ENCODE measurements around the gene ESRRB.

ESRRB gene

DNA sequence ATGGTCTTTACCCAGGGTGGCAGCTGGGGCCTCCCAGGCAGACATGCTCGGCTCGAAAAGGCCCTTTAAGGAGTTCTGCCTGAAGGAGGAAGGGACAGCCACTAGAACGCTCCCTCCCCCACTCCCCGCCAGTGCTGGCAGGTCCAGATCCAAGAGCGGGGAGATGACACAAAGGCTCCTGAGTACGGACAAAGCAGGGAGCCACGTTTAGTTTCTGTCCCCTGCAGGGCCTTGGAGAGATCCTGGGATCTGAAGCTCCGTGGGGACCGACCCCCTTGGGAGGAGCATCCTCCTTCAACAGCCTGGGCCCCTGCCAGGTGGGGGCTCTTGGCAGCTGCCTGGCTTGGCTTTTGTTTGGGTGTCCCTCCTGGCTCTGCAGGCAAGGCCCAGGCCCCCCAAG lies 89.7 kb downstream of the ESRRB start:
- no peak overlapping the region for H3K9ac ChIP-seq (ENCODE audit: low read depth in 1 of 2, low read length in 2 of 2)
- no peak overlapping the region for H3K27ac ChIP-seq (ENCODE audit: low read depth in 2 of 2, low read length in 2 of 2)
- no peaks in the 10 kb centered on the region for H3K4me1 ChIP-seq (ENCODE audit: control insufficient read depth in 2 of 2, insufficient read depth in 2 of 2, low read length in 2 of 2)
- no peak overlapping the region for H3K4me3 ChIP-seq (ENCODE audit: low read length in 2 of 2)
- no peaks in the 10 kb centered on the region for H3K36me3 ChIP-seq (ENCODE audit: control insufficient read depth in 2 of 2, insufficient read depth in 2 of 2, low read length in 2 of 2)
- H3K9me3 ChIP-seq (ENCODE audit: control insufficient read depth in 2 of 2, low read length in 2 of 2) = no peaks in the 10 kb centered on the region
- no peaks in the 10 kb centered on the region for H3K27me3 ChIP-seq (ENCODE audit: control insufficient read depth in 2 of 2, insufficient read depth in 2 of 2, low read length in 2 of 2)

DNA sequence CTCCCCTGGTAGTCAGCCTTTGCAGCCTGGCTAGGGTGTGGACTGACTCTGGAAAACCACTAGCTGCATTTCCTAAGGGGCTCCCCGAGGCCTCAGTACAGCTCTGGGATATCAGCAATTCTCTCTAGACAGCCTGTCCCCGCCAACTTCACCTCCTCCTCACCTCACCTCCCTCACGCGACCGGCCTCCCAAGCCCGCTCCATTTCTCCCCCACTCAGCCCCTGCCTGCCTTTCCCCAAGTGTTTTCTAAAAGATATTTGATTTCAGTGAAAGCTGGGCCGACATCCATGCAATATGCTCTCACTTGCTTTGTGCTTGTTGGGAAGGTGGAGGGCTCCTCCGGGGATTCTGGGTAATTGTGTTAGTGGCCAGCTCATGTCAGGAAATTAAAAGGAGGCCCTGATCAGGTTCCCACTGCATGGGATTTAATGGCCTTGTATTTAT lies 91.8 kb downstream of the ESRRB start:
- H3K9me3 ChIP-seq (ENCODE audit: control insufficient read depth in 2 of 2, low read length in 2 of 2) = no peaks in the 10 kb centered on the region

DNA sequence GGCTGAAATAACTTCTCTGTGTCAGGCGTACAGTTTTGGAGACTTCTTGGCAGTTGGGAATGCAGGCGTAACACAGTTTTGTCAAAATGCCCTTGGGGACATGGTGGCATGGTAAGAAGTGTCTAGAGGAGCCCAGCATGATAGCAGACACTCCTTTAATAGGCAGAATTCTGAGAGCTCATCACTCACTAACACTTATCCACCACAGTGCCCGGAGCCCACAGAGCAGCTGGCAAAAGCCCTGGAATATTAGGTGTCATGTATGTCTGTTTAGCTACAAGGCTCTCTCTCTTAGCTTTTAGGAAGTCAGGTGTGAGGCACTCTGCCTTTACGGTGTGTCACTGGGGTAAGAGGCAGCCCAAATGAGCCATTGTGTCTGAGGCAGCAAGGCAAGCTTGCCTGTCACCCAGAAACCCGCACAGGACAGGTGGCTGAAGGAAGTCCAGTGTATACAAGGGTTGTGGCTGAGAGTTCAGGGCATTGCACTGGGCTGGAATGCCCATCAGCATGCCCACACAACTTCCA lies 96.3 kb downstream of the ESRRB start:
- Histone ChIP-seq H3K27me3 (ENCODE audit: control insufficient read depth in 2 of 2, insufficient read depth in 2 of 2, low read length in 2 of 2) (no peaks in the 10 kb centered on the region), H3K4me1 (ENCODE audit: control insufficient read depth in 2 of 2, insufficient read depth in 2 of 2, low read length in 2 of 2) (no peaks in the 10 kb centered on the region), H3K36me3 (ENCODE audit: control insufficient read depth in 2 of 2, insufficient read depth in 2 of 2, low read length in 2 of 2) (no peaks in the 10 kb centered on the region), H3K27ac (ENCODE audit: low read depth in 2 of 2, low read length in 2 of 2) (no peak overlapping the region), H3K9me3 (ENCODE audit: control insufficient read depth in 2 of 2, low read length in 2 of 2) (no peaks in the 10 kb centered on the region), H3K9ac (ENCODE audit: low read depth in 1 of 2, low read length in 2 of 2) (no peak overlapping the region), H3K4me3 (ENCODE audit: low read length in 2 of 2) (no peak overlapping the region)

More for the DNA sequence above, 91.8 kb downstream of the ESRRB start:
- Histone ChIP-seq H3K27ac (ENCODE audit: low read depth in 2 of 2, low read length in 2 of 2) (no peak overlapping the region), H3K4me1 (ENCODE audit: control insufficient read depth in 2 of 2, insufficient read depth in 2 of 2, low read length in 2 of 2) (no peaks in the 10 kb centered on the region), H3K27me3 (ENCODE audit: control insufficient read depth in 2 of 2, insufficient read depth in 2 of 2, low read length in 2 of 2) (no peaks in the 10 kb centered on the region), H3K9ac (ENCODE audit: low read depth in 1 of 2, low read length in 2 of 2) (no peak overlapping the region), H3K36me3 (ENCODE audit: control insufficient read depth in 2 of 2, insufficient read depth in 2 of 2, low read length in 2 of 2) (no peaks in the 10 kb centered on the region), H3K4me3 (ENCODE audit: low read length in 2 of 2) (no peak overlapping the region)

DNA sequence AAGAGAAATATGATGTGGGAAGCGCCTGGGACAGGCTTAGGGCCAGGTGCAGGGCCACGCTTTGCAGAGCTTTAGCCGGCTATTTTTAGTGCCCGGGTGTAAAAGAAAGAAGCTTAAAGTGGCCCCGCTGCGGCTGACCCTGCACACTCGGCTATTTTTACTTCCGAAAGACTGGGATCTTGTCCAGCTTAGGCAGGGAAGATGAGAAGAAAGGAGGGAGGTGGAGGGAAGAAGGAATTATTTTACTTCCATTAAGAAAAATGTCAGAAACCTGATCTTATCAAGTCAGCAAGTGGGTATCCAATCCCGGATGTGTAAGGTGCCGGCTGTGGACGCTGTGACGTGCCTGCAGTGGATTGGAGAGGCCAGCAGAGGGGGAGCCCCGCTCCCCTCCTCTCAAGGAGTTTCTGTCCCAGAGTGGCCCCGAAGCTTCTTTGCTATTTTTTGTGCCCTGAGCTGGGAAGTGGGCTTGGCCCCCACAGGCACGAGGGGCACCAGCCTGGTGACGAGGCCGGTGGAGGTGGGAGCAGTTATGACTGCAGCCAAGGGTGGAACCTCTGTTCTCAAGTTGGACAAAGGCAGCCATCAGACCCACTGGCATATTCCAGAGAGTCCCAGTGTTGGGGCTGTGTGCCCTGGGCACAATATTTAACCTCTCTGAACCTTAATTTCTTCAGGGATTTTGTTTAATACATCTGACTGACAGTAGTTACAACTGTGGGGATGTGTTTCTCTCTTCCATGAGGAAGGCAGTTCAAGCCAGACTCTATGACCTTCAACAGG lies 97.7 kb downstream of the ESRRB start:
- H3K4me3 ChIP-seq (ENCODE audit: low read length in 2 of 2) = no peak overlapping the region
- H3K9ac ChIP-seq (ENCODE audit: low read depth in 1 of 2, low read length in 2 of 2) = no peak overlapping the region
- H3K36me3 ChIP-seq (ENCODE audit: control insufficient read depth in 2 of 2, insufficient read depth in 2 of 2, low read length in 2 of 2) = no peaks in the 10 kb centered on the region

DNA sequence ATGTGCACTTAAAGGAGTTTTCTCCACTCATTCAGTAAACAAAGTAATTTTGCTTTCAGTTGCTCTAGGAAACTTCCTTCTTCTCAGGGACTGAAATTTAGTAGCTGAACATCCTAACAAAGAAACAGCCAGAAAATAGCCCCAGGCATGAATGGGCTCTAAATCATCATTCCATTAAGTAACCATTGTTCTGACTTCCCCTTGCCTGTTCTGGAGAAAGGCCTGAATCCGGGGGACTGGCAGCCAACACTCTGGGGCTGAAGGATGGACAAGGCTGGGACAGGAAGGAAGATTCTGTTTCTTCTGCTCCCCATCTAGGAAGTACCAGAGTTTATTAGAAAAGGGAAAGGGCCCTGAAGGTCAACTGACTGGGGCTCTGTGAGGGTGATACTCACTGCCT lies 104.5 kb downstream of the ESRRB start:
- H3K9ac ChIP-seq (ENCODE audit: low read depth in 1 of 2, low read length in 2 of 2) = no peak overlapping the region
- no peak overlapping the region for H3K4me3 ChIP-seq (ENCODE audit: low read length in 2 of 2)
- H3K27ac ChIP-seq (ENCODE audit: low read depth in 2 of 2, low read length in 2 of 2) = no peak overlapping the region
- no peaks in the 10 kb centered on the region for H3K36me3 ChIP-seq (ENCODE audit: control insufficient read depth in 2 of 2, insufficient read depth in 2 of 2, low read length in 2 of 2)
- no peaks in the 10 kb centered on the region for H3K27me3 ChIP-seq (ENCODE audit: control insufficient read depth in 2 of 2, insufficient read depth in 2 of 2, low read length in 2 of 2)
- H3K9me3 ChIP-seq (ENCODE audit: control insufficient read depth in 2 of 2, low read length in 2 of 2) = no peaks in the 10 kb centered on the region
- no peaks in the 10 kb centered on the region for H3K4me1 ChIP-seq (ENCODE audit: control insufficient read depth in 2 of 2, insufficient read depth in 2 of 2, low read length in 2 of 2)

More for the DNA sequence above, 97.7 kb downstream of the ESRRB start:
- Histone ChIP-seq H3K9me3 (ENCODE audit: control insufficient read depth in 2 of 2, low read length in 2 of 2) (no peaks in the 10 kb centered on the region), H3K27ac (ENCODE audit: low read depth in 2 of 2, low read length in 2 of 2) (no peak overlapping the region), H3K27me3 (ENCODE audit: control insufficient read depth in 2 of 2, insufficient read depth in 2 of 2, low read length in 2 of 2) (no peaks in the 10 kb centered on the region), H3K4me1 (ENCODE audit: control insufficient read depth in 2 of 2, insufficient read depth in 2 of 2, low read length in 2 of 2) (no peaks in the 10 kb centered on the region)

DNA sequence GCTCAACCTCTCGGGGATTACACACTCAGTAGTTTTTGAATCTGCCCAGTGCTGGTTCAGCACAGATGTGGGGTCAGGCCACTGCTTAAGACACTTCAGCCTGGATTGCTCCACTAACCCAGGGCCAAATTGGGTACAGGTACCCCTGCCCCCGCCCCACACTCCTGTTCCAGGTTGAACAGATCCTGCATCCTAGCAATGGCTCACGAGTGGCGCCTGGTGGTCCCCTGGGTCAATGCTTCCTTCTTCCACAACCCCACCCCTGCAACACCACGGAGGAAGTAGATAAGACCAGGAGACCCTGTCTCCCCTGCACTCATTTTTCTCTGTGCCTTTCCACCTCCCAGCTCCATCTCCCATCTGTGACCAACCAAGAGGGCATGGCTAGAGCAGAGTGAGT lies 108.4 kb downstream of the ESRRB start:
- H3K4me1 ChIP-seq (ENCODE audit: control insufficient read depth in 2 of 2, insufficient read depth in 2 of 2, low read length in 2 of 2) = no peaks in the 10 kb centered on the region
- H3K36me3 ChIP-seq (ENCODE audit: control insufficient read depth in 2 of 2, insufficient read depth in 2 of 2, low read length in 2 of 2) = no peaks in the 10 kb centered on the region
- H3K27me3 ChIP-seq (ENCODE audit: control insufficient read depth in 2 of 2, insufficient read depth in 2 of 2, low read length in 2 of 2) = no peaks in the 10 kb centered on the region
- H3K4me3 ChIP-seq (ENCODE audit: low read length in 2 of 2) = no peak overlapping the region
- H3K9me3 ChIP-seq (ENCODE audit: control insufficient read depth in 2 of 2, low read length in 2 of 2) = no peaks in the 10 kb centered on the region
- H3K27ac ChIP-seq (ENCODE audit: low read depth in 2 of 2, low read length in 2 of 2) = no peak overlapping the region
- H3K9ac ChIP-seq (ENCODE audit: low read depth in 1 of 2, low read length in 2 of 2) = no peak overlapping the region

DNA sequence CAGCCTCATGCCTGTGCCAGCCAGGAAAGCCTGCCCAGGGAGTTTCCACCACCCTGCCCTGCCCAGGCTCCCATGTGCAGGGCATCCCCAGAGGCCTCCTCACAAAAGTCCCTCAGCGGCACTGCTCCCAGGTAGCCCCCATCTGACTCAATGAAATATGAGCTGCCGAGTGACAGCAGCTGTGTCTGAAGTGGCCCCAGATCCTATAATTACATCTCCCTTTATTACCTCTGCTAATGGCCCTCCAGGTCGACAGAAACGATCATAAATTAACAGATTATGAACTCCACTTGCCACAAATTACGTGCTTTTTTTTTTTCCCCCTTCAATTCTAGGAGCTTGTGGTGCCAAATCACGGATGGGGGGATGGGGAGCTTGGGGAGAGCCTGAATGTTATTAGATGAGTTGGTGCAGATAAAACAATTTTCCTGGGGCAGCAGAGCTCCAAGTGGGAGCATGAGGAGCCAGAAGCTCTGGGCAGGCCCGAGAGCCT lies 110.4 kb downstream of the ESRRB start:
- no peaks in the 10 kb centered on the region for H3K4me1 ChIP-seq (ENCODE audit: control insufficient read depth in 2 of 2, insufficient read depth in 2 of 2, low read length in 2 of 2)

DNA sequence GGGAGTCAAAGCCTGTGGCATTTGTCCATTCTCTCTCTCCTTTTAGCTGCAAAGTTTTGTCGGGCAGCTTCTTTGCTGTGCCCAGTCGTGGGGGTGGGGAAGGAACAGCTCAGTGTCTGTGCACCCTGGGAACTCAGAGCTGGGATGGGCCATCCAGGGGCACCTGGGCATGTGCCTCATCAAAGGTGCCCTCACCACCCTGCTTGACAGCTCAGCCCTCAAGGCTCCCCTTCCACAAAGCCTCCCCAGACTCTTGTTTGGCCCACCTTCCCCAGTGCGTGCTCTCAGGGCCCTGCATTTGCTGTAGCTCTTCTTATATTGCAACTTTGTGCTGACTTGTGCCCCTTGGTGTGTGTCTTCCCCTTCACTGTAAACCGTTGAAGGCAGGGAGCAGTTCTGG lies 112.6 kb downstream of the ESRRB start:
- H3K4me3 ChIP-seq (ENCODE audit: low read length in 2 of 2) = no peak overlapping the region

More for the DNA sequence above, 110.4 kb downstream of the ESRRB start:
- Histone ChIP-seq H3K4me3 (ENCODE audit: low read length in 2 of 2) (no peak overlapping the region), H3K9me3 (ENCODE audit: control insufficient read depth in 2 of 2, low read length in 2 of 2) (no peaks in the 10 kb centered on the region), H3K27ac (ENCODE audit: low read depth in 2 of 2, low read length in 2 of 2) (no peak overlapping the region), H3K27me3 (ENCODE audit: control insufficient read depth in 2 of 2, insufficient read depth in 2 of 2, low read length in 2 of 2) (no peaks in the 10 kb centered on the region), H3K9ac (ENCODE audit: low read depth in 1 of 2, low read length in 2 of 2) (no peak overlapping the region), H3K36me3 (ENCODE audit: control insufficient read depth in 2 of 2, insufficient read depth in 2 of 2, low read length in 2 of 2) (no peaks in the 10 kb centered on the region)

DNA sequence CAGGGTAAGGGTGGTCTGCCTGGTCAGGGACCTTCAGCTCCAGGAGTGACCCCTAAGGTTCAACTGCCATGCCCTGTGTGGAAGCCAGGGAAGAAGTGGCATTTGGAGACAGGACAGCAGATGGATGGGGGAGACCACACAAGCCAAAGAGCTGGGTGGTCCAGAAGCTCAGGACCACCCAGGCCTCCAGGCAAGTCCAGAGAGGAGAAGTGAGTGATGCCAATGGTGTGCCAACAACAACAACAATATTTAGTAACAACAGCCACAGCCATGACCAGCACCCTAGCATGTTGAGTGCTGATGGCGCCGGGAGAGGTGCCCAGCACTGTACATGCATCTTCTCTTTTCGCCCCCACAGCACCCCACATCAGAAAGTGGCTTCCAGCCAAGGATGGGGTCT lies 113.7 kb downstream of the ESRRB start:
- Histone ChIP-seq H3K4me3 (ENCODE audit: low read length in 2 of 2) (no peak overlapping the region), H3K9me3 (ENCODE audit: control insufficient read depth in 2 of 2, low read length in 2 of 2) (no peaks in the 10 kb centered on the region), H3K27ac (ENCODE audit: low read depth in 2 of 2, low read length in 2 of 2) (no peak overlapping the region), H3K9ac (ENCODE audit: low read depth in 1 of 2, low read length in 2 of 2) (no peak overlapping the region), H3K27me3 (ENCODE audit: control insufficient read depth in 2 of 2, insufficient read depth in 2 of 2, low read length in 2 of 2) (no peaks in the 10 kb centered on the region), H3K36me3 (ENCODE audit: control insufficient read depth in 2 of 2, insufficient read depth in 2 of 2, low read length in 2 of 2) (no peaks in the 10 kb centered on the region), H3K4me1 (ENCODE audit: control insufficient read depth in 2 of 2, insufficient read depth in 2 of 2, low read length in 2 of 2) (no peaks in the 10 kb centered on the region)

More for the DNA sequence above, 112.6 kb downstream of the ESRRB start:
- Histone ChIP-seq H3K9me3 (ENCODE audit: control insufficient read depth in 2 of 2, low read length in 2 of 2) (no peaks in the 10 kb centered on the region), H3K27ac (ENCODE audit: low read depth in 2 of 2, low read length in 2 of 2) (no peak overlapping the region), H3K4me1 (ENCODE audit: control insufficient read depth in 2 of 2, insufficient read depth in 2 of 2, low read length in 2 of 2) (no peaks in the 10 kb centered on the region), H3K9ac (ENCODE audit: low read depth in 1 of 2, low read length in 2 of 2) (no peak overlapping the region), H3K36me3 (ENCODE audit: control insufficient read depth in 2 of 2, insufficient read depth in 2 of 2, low read length in 2 of 2) (no peaks in the 10 kb centered on the region), H3K27me3 (ENCODE audit: control insufficient read depth in 2 of 2, insufficient read depth in 2 of 2, low read length in 2 of 2) (no peaks in the 10 kb centered on the region)

DNA sequence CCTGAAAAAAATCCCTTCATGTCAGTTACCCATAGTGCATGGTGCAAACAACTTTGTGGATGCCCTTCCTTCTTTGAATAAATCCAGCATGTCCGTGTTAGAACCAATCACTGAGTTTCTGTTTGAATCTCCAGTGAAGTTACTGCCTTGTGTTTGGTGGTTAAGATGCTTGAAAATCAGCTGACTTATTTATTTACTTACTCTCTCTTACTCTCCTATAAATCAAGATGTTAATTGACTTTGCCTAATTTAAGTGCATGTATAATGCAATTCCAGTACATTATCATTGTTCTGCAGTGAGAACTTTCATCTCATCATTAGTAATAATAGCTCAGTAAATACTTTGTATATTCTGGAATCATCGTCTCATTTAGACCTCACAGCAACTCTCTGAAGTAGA lies 114.2 kb downstream of the ESRRB start:
- Histone ChIP-seq H3K36me3 (ENCODE audit: control insufficient read depth in 2 of 2, insufficient read depth in 2 of 2, low read length in 2 of 2) (no peaks in the 10 kb centered on the region), H3K9ac (ENCODE audit: low read depth in 1 of 2, low read length in 2 of 2) (no peak overlapping the region), H3K4me1 (ENCODE audit: control insufficient read depth in 2 of 2, insufficient read depth in 2 of 2, low read length in 2 of 2) (no peaks in the 10 kb centered on the region), H3K9me3 (ENCODE audit: control insufficient read depth in 2 of 2, low read length in 2 of 2) (no peaks in the 10 kb centered on the region), H3K4me3 (ENCODE audit: low read length in 2 of 2) (no peak overlapping the region), H3K27me3 (ENCODE audit: control insufficient read depth in 2 of 2, insufficient read depth in 2 of 2, low read length in 2 of 2) (no peaks in the 10 kb centered on the region), H3K27ac (ENCODE audit: low read depth in 2 of 2, low read length in 2 of 2) (no peak overlapping the region)
